ENCODE measurements around the gene CDC25C.
"Not testable (repeated sequence)": the region's sequence is repeated elsewhere in the genome, so short reads cannot be mapped to it uniquely, and the experiment has no call there.

CDC25C gene

GRCh38 chr5:138275895-138276294 lies 55.7 kb downstream of the CDC25C start:
- no peak for DNase-seq (ENCODE audit: low spot score)

- DNase-seq (ENCODE audit: low spot score): no peak
Observed at GRCh38 chr5:138275379-138275782, 56.2 kb downstream of the CDC25C start.

GRCh38 chr5:138274189-138274853 lies 57.3 kb downstream of the CDC25C start, which contains the start of gene GFRA3:
Gene GFRA3 (minus strand): TSS chr5:138274621. CDS start chr5:138274424, 197 bp downstream.
- no peak for DNase-seq (ENCODE audit: low spot score)

DNA sequence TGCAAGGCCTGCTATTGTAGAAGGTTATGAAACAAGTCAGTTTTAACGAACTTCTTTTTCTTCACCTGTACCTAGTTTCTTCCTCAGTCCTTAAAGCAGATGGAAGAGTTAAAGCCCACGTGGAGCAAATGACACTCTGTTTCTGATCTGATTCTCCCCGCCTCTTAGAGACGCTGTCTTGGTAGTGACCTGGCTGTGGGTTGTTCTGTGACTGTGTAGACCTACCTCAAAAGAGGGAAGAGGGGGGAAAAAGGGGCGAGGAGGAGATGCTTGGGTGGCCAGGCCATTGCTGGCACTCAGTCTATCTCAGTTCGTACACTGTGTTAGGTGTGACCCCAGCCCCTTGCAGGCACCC lies 57.8 kb downstream of the CDC25C start:
- DNase-seq (ENCODE audit: low spot score): no peak

DNA sequence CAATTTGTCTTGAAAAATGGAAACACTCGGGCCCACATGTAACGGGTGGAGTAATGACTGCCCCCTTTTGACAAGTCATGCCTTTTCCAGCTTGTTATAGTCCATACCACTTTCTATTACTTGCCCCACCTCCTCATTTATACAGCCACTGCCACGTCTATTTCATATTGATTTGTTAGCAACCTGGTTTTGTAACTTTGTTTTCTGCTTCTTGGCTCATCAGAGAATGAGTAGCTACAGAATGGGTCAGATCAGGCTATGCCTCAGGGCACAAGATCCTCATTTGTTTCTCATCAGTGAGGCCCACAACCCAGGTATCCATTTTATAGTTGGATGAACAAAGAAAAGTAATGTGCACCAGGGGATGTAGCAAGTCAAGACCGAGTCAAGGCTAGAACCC lies 58.9 kb downstream of the CDC25C start:
- no peak for DNase-seq (ENCODE audit: low spot score)

- no peak for DNase-seq (ENCODE audit: low spot score)
Observed at GRCh38 chr5:138271281-138271680, 60.3 kb downstream of the CDC25C start.

DNA sequence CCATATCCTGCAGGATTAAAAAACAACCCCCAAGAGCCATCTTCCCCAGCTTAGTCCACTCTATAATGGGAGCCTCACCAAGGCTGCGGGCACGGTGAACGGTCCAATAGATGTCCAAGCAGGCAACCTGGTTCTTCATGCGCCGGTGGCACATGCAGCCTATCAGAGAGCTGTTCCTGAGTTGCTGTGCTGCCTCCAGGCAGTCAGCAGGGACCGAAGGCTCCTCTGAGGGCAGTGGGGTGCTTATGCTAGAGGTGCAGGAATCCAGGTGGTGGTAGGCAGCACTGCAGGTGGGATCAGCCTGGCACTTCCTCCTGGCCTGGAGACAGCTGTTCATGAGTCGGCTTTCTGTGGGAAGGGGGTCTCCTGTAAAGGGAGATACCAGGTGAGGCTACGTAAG lies 67.4 kb downstream of the CDC25C start:
- no peak for DNase-seq (ENCODE audit: low spot score)

DNA sequence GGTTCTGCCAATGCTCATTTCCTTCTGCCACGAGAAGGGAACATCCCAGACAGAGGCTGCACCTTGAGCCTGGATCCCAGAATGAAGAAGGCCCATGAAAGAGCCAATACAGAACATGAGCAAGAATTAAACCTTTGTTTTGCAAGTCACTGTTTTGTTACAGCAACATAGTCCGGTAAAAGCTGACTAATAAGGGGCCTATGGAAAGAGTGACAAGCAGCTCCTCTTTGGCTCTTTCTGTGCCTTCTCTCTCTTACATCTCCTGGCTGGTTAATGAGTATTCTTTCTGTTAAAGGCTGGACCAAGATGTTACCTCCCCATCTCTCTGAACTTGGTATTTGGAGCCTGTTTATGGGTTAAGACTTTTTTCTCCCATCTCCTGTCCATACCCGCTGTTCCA lies 68.0 kb downstream of the CDC25C start:
- no peak for DNase-seq (ENCODE audit: low spot score)

DNA sequence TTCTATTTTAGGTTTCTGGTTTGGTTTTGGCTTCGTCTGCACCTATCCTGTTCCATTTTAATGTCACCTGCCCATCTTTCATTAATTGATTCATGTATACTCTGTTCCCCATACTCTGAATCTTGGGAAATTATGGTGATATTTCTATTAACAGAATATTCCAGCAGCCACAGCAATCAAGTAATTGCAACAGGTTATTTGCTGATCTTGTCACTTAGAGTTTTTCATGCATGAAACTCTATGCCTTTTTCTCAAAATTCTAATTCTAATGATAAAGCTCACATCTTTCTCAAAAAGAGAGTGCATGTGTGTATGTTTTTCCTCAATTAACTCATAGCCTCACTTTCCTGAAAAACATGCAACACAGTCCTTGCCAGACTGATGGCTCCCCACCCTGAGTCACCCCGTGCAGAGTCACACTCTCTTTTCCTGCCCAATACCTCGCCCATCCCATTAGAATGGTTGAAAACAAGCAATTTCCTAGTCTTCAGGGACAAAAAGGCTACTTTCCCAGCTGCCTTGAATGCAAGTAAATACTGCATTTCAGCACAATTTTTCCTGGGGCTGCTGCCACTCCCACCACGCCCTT lies 72.8 kb downstream of the CDC25C start:
- DNase-seq (ENCODE audit: low spot score): no peak

DNA sequence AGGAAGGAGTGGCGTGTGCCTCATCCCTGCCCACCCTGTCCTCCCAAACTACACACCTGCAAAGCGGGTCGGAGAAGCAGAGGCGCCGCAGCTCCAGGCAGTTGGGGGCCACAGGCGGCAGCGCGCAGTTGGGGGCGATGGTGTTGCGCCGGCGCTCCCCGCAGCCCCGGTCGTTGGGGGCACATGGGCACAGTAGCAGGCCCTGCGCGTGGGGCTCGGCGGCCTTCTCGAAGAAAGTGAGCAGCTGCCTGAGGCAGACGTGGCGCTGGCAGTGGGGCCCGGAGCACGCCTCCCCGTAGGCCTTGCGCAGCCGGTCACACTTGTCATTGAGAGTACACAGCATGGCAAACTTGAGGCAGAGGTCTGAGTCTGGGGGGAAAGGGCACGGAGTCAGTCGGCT lies 74.0 kb downstream of the CDC25C start:
- DNase-seq (ENCODE audit: low spot score): no peak

DNA sequence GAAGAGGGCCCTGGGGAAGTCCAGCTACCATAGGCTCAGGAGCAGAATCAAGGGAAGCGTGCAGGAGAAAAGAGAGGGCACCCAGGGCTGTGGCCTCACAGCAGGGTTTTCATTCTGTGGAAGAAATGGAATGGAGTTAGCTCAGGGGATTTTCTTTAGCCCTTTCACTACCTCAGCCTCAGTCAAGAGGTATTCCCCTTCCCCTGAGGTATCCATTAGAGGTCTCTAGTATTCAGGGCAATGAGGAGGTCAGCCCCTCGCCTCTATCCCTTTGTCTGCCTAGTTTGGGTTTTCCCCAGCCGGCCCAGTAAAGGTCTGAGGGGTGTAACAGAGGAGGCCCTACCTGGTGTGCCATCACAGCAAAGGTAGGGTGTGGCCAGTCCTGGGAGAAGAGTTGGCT lies 78.7 kb downstream of the CDC25C start:
- DNase-seq (ENCODE audit: low spot score): no peak

DNA sequence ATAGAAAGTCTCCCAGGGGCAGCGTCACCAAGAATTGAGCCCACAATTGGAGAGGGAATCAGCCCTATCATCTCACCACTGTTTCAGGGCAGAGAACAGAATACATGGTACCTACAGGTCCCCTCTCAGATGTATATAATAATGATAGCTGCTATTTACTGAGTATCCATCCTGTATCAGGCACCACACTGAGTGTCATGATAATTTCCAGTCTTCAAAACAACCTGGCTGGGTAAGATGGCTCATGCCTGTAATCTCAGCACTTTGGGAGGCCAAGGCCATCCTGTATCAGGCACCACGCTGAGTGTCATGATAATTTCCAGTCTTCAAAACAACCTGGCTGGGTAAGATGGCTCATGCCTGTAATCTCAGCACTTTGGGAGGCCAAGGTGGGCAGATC lies 83.8 kb downstream of the CDC25C start:
- DNase-seq (ENCODE audit: low spot score): not testable (repeated sequence)

DNA sequence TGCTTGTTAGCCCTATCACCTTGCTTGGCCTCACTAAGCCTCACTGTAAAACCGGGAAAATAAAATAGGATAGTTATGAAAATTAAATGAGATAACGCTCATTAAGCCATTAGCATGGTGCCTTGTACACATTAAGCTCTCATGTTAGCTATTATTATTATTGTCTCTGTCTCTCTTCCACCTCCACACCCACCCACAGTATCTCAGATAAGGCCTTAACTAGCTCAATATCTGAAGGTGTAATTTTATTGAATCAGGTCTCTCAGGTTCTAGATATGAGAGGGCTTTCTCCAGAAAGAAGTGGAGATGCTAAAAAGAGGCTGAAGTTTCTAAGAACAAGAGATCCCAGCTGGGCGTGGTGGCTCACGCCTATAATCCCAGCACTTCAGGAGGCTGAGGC lies 84.8 kb downstream of the CDC25C start:
- no peak for DNase-seq (ENCODE audit: low spot score)

DNA sequence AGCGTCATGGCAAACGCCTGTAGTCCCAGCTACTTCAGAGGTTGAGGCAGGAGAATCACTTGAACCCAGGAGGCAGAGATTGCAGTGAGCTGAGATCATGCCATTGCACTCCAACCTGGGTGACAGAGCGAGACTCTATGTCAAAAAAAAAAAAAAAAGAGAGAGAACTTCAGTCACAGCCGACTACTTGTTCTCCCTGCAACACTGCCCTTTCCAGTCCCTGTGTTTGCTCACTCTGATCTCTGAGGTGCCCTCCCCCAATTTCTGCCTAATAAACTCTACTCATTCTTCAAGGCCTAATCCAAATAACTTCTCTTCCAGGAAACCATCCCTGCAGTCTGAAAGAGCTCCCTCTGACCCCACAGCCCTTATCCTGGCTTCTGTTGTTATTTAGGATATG lies 85.3 kb downstream of the CDC25C start:
- DNase-seq (ENCODE audit: low spot score): no peak

DNA sequence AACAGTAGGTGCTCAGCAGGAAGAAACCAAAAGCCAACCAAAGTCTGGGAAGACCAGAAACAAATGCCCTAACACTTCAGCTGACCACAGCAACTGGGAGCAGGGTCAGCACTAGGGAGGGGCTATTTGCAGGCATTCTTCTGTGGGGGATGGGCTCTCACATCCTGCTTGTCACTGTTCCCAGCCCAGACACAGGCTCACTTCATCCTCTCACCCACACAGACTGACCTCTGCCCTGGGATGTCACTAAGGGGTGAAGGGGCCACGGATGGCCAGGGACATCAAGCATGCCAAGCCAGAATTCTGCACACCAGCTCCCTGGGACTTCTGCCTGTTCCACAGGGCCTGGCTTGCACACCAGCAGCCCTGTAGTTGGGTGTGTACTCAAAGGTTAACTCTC lies 85.9 kb downstream of the CDC25C start:
- no peak for DNase-seq (ENCODE audit: low spot score)

DNA sequence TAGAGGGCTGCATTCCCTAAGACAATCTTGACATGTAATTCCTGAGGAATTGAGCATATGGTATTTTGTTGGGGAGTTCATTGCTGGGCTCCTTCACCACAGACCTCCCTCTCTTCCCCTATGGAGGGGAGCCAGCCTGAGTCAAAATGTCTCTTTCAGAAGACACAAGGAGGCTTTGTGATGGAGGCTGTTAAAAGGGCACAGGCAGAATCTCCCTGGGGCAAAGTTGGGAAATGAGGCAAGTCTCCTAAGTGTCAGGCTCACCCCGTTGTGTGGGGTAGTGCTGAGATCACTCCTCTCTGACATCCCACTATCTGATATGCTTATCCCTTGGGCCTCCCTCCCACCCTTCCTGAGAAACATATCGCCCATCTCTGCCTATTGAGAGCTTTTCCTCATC lies 87.8 kb downstream of the CDC25C start:
- DNase-seq (ENCODE audit: low spot score): no peak

DNA sequence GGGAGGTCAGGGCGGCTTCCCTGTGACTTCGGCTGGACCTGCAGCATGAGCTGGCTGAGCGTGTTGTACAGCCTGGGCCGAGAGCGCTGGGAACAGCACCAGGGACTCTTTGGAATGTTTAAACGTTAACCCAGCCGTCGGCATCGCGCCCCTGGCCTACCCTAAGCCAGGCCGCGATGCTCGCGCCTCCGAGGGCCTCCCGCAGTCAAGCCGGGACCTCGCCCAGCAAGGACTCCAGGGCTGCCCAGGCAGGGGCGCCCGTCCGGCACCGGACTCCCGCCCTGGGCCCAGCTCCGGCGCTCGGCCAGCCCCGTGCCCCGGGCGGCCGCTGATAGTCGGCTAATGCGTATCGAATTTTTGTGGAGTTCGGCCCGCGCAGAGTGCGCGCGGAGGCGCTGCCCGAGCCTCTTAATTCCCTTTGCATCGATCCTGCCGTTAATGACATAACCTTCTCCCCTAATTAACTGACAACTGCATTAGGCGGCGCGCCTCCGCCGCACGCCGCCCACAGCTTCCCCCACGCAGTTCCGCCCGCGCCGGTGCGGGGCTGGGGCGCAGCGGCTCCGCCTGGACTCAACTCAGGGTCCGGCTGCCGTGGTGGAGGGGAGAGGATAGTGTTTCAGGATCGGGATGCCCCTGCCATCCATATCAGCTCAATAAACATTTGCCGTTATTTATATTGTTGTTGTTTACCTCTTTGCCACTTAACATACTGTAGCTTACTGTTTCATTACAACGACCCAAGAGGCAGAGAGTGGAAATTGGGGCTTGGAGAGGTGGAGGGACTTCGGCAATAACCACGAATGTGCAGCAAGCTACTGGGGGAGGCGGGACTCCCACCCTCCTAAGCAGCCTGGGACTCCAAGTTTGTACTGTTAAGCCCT lies 89.7 kb downstream of the CDC25C start:
- peak; percentile 22 for DNase-seq (ENCODE audit: low spot score)

- DNase-seq (ENCODE audit: low spot score): no peak
Observed at GRCh38 chr5:138240650-138241385, 90.8 kb downstream of the CDC25C start.

DNA sequence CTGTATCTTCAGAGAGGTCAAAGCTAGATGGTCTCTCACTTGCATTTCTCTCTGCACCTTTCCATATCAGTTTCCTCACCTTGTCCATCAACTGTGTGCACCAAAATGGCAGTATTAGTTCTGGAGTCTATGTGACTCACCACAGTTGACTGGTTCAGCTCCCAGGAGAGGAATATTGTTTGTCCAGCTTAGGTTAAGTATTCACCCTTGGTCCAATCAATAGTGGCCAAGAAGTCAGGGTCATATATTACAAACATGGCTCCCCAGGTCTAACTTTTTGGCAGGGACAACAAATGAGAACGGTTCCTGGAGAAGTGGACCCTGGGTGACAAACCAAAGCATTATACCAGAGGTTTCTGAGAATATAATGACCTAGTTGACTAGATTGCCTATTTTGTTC lies 93.6 kb downstream of the CDC25C start:
- DNase-seq (ENCODE audit: low spot score): no peak
